Measurements from ENCODE around the gene CLCA1. TPM values are rescaled to one million over a fixed set of nuclear protein-coding genes. Genes with fewer than 3 reads are reported as not detected.

CLCA1 gene, protein sequence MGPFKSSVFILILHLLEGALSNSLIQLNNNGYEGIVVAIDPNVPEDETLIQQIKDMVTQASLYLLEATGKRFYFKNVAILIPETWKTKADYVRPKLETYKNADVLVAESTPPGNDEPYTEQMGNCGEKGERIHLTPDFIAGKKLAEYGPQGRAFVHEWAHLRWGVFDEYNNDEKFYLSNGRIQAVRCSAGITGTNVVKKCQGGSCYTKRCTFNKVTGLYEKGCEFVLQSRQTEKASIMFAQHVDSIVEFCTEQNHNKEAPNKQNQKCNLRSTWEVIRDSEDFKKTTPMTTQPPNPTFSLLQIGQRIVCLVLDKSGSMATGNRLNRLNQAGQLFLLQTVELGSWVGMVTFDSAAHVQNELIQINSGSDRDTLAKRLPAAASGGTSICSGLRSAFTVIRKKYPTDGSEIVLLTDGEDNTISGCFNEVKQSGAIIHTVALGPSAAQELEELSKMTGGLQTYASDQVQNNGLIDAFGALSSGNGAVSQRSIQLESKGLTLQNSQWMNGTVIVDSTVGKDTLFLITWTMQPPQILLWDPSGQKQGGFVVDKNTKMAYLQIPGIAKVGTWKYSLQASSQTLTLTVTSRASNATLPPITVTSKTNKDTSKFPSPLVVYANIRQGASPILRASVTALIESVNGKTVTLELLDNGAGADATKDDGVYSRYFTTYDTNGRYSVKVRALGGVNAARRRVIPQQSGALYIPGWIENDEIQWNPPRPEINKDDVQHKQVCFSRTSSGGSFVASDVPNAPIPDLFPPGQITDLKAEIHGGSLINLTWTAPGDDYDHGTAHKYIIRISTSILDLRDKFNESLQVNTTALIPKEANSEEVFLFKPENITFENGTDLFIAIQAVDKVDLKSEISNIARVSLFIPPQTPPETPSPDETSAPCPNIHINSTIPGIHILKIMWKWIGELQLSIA
- total RNA-seq (2012; rRNA removed), result not detected in 2 replicates

DNA sequence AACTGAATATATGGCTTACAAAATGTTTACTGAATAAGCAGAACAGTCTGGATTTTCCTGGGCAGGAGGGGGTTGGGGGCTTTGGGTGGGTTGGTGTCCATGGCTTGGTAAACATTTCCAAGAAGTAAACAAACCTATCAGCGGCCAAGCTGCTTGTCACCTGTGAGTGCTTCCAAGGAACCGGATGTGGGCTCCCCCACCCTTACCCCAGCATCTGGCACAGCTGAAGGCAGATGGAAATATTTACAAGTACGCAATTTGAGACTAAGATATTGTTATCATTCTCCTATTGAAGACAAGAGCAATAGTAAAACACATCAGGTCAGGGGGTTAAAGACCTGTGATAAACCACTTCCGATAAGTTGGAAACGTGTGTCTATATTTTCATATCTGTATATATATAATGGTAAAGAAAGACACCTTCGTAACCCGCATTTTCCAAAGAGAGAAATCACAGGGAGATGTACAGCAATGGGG, at the start of gene CLCA1:
TSS of gene CLCA1 (plus strand) at position 427 of the 477 bp plus-strand sequence. CDS start at position 472, 45 bp downstream.
- Histone ChIP-seq H3K9me3 (replicated peaks; ENCODE audit: low read length) (no peaks in the 10 kb centered on the region), H3K4me2 (ENCODE audit: low read length) (no peak within 1 kb of the TSS), H3K9ac (ENCODE audit: low read depth, low read length) (no peak within 1 kb of the TSS), H3K4me1 (ENCODE audit: control insufficient read depth, insufficient read depth, low read length) (no peaks in the 10 kb centered on the region), H3K36me3 (ENCODE audit: insufficient read depth, low read length) (no peaks in the 10 kb centered on the region), H3K27me3 (ENCODE audit: control insufficient read depth, insufficient read depth, low read length) (no peaks in the 10 kb centered on the region), H3K4me3 (ENCODE audit: low read length) (no peak within 1 kb of the TSS)

DNA sequence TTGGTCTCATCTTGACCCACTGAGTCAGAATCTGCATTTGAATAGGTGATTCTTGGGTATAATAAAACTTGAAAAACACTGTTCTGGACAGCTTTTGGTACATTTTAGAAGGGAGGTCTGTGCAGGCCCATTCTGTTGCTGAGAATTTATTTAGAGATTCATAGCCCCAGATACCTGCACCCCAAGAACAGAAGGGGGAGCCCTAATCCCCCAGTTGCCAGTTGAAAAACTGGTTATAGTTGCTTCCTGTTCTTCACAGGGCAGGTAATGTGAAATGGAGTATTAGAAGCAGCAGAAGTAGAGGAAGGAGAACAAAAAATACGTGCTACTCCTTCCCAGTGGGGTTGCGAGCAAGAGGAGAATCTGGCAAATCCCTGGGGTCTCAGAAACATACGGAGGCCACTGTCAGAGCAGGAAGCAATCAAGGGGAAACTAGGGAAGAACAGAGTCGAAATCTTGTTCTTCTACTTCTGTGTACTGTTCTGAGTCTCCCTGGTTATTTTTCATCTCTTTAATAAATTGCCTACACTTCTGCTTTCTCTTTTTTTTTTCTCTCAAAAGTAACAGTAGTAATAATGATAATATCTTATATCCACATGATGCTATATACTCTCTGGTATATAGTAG, 49.3 kb upstream of the CLCA1 start:
- H3K9ac ChIP-seq (ENCODE audit: low read depth, low read length), result no peak overlapping the region
- H3K4me2 ChIP-seq (ENCODE audit: low read length), result no peak overlapping the region
- no peaks in the 10 kb centered on the region for H3K36me3 ChIP-seq (ENCODE audit: insufficient read depth, low read length)
- peaks cover 2% of the 10 kb centered on the region for H3K4me1 ChIP-seq (ENCODE audit: control insufficient read depth, insufficient read depth, low read length)
- no peaks in the 10 kb centered on the region for H3K27me3 ChIP-seq (ENCODE audit: control insufficient read depth, insufficient read depth, low read length)
- H3K4me3 ChIP-seq (ENCODE audit: low read length), result no peak overlapping the region
- no peaks in the 10 kb centered on the region for H3K9me3 ChIP-seq (replicated peaks; ENCODE audit: low read length)

DNA sequence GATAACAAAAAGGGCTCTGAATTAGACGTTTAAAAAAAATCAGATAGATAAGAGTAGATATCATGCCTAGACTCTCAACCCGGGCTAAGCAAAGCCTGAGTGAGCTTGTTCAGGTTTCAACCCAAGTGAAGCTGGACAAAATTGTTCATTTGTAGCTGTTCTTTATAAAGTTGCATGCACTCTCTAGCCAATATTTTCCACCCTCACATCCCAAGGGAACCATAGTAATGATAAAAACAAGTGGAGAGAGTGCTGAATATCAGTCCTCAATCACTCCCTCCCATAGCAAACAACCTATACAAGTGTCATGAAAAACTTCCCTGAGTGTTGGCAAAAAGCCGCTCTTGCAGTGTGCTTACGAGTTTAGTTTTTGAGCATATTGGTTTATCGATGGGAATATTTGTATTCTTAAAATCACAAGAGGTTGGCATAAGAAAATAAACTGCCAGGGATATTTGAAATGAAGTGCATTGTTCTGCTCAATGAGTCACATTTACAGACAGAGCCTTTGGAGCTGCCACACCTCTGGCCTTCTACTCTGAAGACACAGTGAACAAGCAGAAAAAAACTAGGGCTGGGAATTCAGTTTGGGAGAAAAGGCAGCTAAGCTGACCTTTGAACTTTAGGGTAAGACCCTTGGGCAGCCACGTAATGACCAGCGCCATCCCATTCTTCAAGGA, 47.0 kb upstream of the CLCA1 start:
- peaks cover 2% of the 10 kb centered on the region for H3K4me1 ChIP-seq (ENCODE audit: control insufficient read depth, insufficient read depth, low read length)
- H3K4me3 ChIP-seq (ENCODE audit: low read length), result no peak overlapping the region
- no peaks in the 10 kb centered on the region for H3K9me3 ChIP-seq (replicated peaks; ENCODE audit: low read length)
- H3K36me3 ChIP-seq (ENCODE audit: insufficient read depth, low read length), result no peaks in the 10 kb centered on the region
- no peaks in the 10 kb centered on the region for H3K27me3 ChIP-seq (ENCODE audit: control insufficient read depth, insufficient read depth, low read length)
- H3K4me2 ChIP-seq (ENCODE audit: low read length), result no peak overlapping the region
- no peak overlapping the region for H3K9ac ChIP-seq (ENCODE audit: low read depth, low read length)

DNA sequence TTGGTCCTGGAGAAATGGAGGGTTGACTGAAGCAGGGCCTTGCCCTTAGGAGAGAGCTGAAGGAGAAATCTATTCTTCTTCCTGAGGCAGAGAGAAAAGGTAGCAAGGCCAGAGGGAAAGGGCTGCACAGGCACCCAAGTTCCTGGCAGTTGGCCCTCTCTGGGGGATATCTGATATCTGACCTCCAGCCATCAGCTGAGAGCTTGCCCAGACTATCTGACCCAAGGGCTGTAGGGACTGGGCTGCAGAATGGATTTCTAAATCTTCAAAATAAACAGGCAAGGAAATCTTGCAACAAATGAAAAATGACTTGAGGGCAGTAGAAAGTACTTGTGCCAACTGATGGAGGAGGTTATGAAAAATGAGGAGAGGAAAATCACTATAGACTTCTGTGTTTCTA, 45.3 kb upstream of the CLCA1 start:
- no peaks in the 10 kb centered on the region for H3K9me3 ChIP-seq (replicated peaks; ENCODE audit: low read length)
- no peaks in the 10 kb centered on the region for H3K36me3 ChIP-seq (ENCODE audit: insufficient read depth, low read length)

DNA sequence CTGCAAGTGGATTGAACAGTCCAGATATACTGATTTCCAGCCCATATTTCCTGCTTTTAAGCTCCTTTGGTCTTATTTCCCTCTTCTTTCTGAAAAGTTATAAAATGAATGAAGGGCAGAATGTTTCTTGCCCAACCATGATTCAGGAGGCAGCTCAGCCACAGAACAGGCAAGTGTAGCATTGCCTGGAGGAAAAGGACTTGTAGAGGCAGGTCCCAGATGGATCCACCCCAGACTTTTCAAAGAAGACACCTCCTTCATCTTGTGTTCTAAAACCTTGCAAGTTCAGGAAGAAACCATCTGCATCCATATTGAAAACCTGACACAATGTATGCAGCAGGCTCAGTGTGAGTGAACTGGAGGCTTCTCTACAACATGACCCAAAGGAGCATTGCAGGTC, 44.9 kb upstream of the CLCA1 start, which contains the start of gene CLCA2:
TSS of gene CLCA2 (plus strand) at position 299 of the 400 bp plus-strand sequence. CDS start at position 376, 77 bp downstream.
- no peak within 1 kb of the TSS for H3K4me3 ChIP-seq (ENCODE audit: low read length)

More for the DNA sequence above, 45.3 kb upstream of the CLCA1 start:
- H3K4me1 ChIP-seq (ENCODE audit: control insufficient read depth, insufficient read depth, low read length), result peaks cover 2% of the 10 kb centered on the region
- no peak overlapping the region for H3K4me2 ChIP-seq (ENCODE audit: low read length)
- H3K4me3 ChIP-seq (ENCODE audit: low read length), result no peak overlapping the region
- H3K27me3 ChIP-seq (ENCODE audit: control insufficient read depth, insufficient read depth, low read length), result no peaks in the 10 kb centered on the region
- no peak overlapping the region for H3K9ac ChIP-seq (ENCODE audit: low read depth, low read length)

DNA sequence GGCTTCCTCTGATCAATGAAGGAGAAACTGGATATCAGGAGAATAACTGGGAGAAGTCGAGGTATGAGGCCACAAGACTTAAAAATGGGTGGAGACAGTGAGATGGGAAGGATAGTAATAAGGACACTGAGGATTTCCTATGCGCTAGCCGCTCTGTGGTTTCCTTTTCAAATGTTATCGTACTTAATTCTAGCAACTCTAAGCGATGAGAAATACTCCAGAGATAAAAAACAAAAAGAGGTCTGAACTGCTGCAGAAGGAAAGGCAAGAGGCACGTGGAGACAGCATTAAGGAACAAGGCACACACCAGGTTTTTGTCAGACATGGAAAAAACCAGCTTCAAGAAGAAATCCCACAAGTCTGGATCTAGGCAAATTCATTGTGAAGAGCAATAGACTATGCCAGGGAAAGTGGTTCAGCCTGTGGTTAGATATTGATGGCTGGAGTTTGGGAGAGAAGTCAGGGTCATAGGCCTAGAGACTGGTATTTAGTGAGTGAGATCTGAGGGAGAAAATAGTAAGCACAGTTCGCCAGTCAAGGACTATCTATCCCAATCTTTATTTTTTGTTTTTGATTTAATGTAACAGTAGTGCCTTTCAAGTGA, 39.5 kb upstream of the CLCA1 start:
- Histone ChIP-seq H3K9ac (ENCODE audit: low read depth, low read length) (peak overlapping the region; percentile 3), H3K4me2 (ENCODE audit: low read length) (no peak overlapping the region), H3K27me3 (ENCODE audit: control insufficient read depth, insufficient read depth, low read length) (no peaks in the 10 kb centered on the region), H3K4me1 (ENCODE audit: control insufficient read depth, insufficient read depth, low read length) (peaks cover 14% of the 10 kb centered on the region), H3K36me3 (ENCODE audit: insufficient read depth, low read length) (no peaks in the 10 kb centered on the region), H3K4me3 (ENCODE audit: low read length) (no peak overlapping the region), H3K9me3 (replicated peaks; ENCODE audit: low read length) (no peaks in the 10 kb centered on the region)

More for the DNA sequence above, 44.9 kb upstream of the CLCA1 start, which contains the start of gene CLCA2:
- H3K9me3 ChIP-seq (replicated peaks; ENCODE audit: low read length), result no peaks in the 10 kb centered on the region
- no peaks in the 10 kb centered on the region for H3K36me3 ChIP-seq (ENCODE audit: insufficient read depth, low read length)
- H3K4me1 ChIP-seq (ENCODE audit: control insufficient read depth, insufficient read depth, low read length), result peaks cover 2% of the 10 kb centered on the region
- no peaks in the 10 kb centered on the region for H3K27me3 ChIP-seq (ENCODE audit: control insufficient read depth, insufficient read depth, low read length)
- H3K4me2 ChIP-seq (ENCODE audit: low read length), result no peak within 1 kb of the TSS
- H3K9ac ChIP-seq (ENCODE audit: low read depth, low read length), result no peak within 1 kb of the TSS

DNA sequence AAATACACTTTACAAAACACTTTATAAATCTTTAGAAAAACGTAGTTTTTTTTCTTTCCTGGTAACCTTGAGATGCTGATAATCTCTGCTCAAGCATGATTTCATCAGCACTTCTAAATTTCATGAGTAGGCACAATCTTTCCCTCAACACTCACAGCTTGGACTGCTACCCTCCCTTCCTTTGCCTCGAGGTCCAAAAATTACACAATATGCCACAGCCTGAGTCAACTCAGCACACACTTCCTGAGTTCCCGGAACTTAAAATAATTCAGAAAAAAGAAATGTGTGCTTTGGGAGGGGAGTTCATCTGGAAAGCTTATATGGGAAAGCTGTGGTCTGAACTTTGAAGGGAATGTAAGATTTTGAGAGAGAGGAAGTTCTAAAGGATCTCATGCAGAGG, 38.9 kb upstream of the CLCA1 start:
- Histone ChIP-seq H3K4me3 (ENCODE audit: low read length) (no peak overlapping the region), H3K4me1 (ENCODE audit: control insufficient read depth, insufficient read depth, low read length) (peaks cover 14% of the 10 kb centered on the region), H3K9me3 (replicated peaks; ENCODE audit: low read length) (no peaks in the 10 kb centered on the region), H3K9ac (ENCODE audit: low read depth, low read length) (peak overlapping the region; percentile 32), H3K27me3 (ENCODE audit: control insufficient read depth, insufficient read depth, low read length) (no peaks in the 10 kb centered on the region), H3K4me2 (ENCODE audit: low read length) (peak overlapping the region; percentile 46), H3K36me3 (ENCODE audit: insufficient read depth, low read length) (no peaks in the 10 kb centered on the region)

DNA sequence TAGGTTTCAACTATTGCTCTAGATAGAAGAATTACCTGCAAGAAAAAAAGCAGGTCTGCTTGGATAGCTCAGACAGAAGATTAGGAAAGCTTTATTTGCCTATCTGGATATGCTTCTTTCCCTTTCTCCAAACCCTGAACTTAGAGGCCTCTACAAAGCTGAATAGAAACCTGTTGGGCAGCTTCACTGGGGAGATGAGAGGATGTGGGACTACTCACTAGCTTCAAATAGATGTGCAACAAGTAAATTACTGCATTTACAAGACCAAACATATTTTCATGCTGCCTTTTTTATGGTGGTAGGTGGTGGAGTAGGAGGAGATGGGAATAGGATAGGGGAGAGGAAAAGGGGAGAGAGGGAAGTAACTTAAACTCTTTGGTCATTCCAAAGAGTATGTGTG, 38.4 kb upstream of the CLCA1 start:
- Histone ChIP-seq H3K4me1 (ENCODE audit: control insufficient read depth, insufficient read depth, low read length) (peaks cover 14% of the 10 kb centered on the region), H3K36me3 (ENCODE audit: insufficient read depth, low read length) (no peaks in the 10 kb centered on the region), H3K9ac (ENCODE audit: low read depth, low read length) (peak overlapping the region; percentile 32), H3K27me3 (ENCODE audit: control insufficient read depth, insufficient read depth, low read length) (no peaks in the 10 kb centered on the region), H3K4me3 (ENCODE audit: low read length) (no peak overlapping the region), H3K4me2 (ENCODE audit: low read length) (peak overlapping the region; percentile 46), H3K9me3 (replicated peaks; ENCODE audit: low read length) (no peaks in the 10 kb centered on the region)

DNA sequence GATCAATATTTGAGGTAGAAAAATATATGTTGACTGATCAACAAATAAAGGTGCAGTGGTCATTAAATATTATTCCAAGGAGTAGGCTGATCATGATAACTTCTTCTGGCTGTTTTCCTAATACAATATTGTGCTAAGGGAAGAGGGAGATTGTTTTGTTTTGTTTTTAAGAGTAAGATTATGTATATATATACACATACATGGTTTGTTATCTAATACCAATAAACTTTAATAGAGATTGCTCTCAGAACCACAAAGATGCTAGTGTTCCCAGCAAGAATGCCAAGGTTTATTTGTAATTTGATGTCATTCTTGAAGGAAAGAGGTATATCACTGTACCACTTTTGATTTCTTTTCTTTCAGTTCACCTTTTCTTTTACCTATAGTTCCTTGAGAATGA, 34.7 kb upstream of the CLCA1 start:
- H3K27me3 ChIP-seq (ENCODE audit: control insufficient read depth, insufficient read depth, low read length), result peaks cover 4% of the 10 kb centered on the region
- no peaks in the 10 kb centered on the region for H3K36me3 ChIP-seq (ENCODE audit: insufficient read depth, low read length)
- H3K9ac ChIP-seq (ENCODE audit: low read depth, low read length), result no peak overlapping the region
- H3K4me1 ChIP-seq (ENCODE audit: control insufficient read depth, insufficient read depth, low read length), result peaks cover 14% of the 10 kb centered on the region
- H3K4me2 ChIP-seq (ENCODE audit: low read length), result no peak overlapping the region
- H3K4me3 ChIP-seq (ENCODE audit: low read length), result no peak overlapping the region
- H3K9me3 ChIP-seq (replicated peaks; ENCODE audit: low read length), result no peaks in the 10 kb centered on the region

DNA sequence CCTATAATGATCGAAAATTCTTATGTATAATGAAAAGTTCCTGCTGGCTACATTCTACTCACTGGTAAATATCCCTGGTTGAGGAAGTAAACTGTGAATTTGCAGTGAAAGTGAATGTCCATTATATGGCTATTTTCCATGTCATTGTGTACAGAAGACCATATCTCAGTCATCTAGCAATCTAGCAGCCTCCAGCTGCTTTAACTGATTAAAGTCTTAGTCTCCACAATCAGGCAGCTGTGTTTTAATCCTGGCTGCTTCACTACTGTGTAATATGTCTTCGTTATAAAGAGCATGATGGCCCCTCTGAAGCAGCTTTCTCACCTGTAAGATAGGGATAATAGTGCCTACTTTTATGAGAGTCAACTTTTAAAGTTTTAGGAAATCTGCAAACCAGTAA, 33.4 kb upstream of the CLCA1 start:
- H3K4me3 ChIP-seq (ENCODE audit: low read length), result no peak overlapping the region
- peaks cover 8% of the 10 kb centered on the region for H3K27me3 ChIP-seq (ENCODE audit: control insufficient read depth, insufficient read depth, low read length)
- no peak overlapping the region for H3K4me2 ChIP-seq (ENCODE audit: low read length)
- H3K9ac ChIP-seq (ENCODE audit: low read depth, low read length), result no peak overlapping the region
- H3K9me3 ChIP-seq (replicated peaks; ENCODE audit: low read length), result no peaks in the 10 kb centered on the region
- no peaks in the 10 kb centered on the region for H3K36me3 ChIP-seq (ENCODE audit: insufficient read depth, low read length)
- H3K4me1 ChIP-seq (ENCODE audit: control insufficient read depth, insufficient read depth, low read length), result peaks cover 2% of the 10 kb centered on the region
